ENCODE data around the gene FTH1. TPM values are rescaled to one million over a fixed set of nuclear protein-coding genes. Genes with fewer than 3 reads are reported as not detected.
A peak's percentile ranks its signal among the peaks of the same experiment; 100 is the strongest.

The FTH1 gene
- total RNA-seq, 1 donor from 2014 or later, result 938 TPM

- peak; percentile 33 for DNase-seq (ENCODE audit: low spot score)
- no peak for ATAC-seq
Observed at GRCh38 chr11:61950035-61950547, 17.3 kb downstream of the FTH1 start, which contains the start of gene BEST1. BEST1 (plus strand) TSS chr11:61950351; CDS start chr11:61951807, 1,456 bp downstream.

- DNase-seq (ENCODE audit: low spot score), result peak; percentile 49
- peak; percentile 41 for ATAC-seq
Observed at GRCh38 chr11:61949169-61950034, 18.0 kb downstream of the FTH1 start.

- DNase-seq (ENCODE audit: low spot score) (no peak), ATAC-seq (no peak)
Observed at GRCh38 chr11:61948505-61948904, 18.9 kb downstream of the FTH1 start.

- peak; percentile 84 for DNase-seq (ENCODE audit: low spot score)
- ATAC-seq, result peak; percentile 97
Observed at GRCh38 chr11:61947486-61948210, 19.8 kb downstream of the FTH1 start.

- no peak for DNase-seq (ENCODE audit: low spot score)
- ATAC-seq, result no peak
Observed at GRCh38 chr11:61946894-61947293, 20.5 kb downstream of the FTH1 start.

GRCh38 chr11:61945191-61945590 lies 22.2 kb downstream of the FTH1 start:
- ATAC-seq (no peak), DNase-seq (ENCODE audit: low spot score) (peak; percentile 38)

- no peak for DNase-seq (ENCODE audit: low spot score)
- ATAC-seq, result no peak
Observed at GRCh38 chr11:61940466-61940865, 27.0 kb downstream of the FTH1 start.

- DNase-seq (ENCODE audit: low spot score) (no peak), ATAC-seq (no peak)
Observed at GRCh38 chr11:61935861-61936260, 31.6 kb downstream of the FTH1 start.

GRCh38 chr11:61930933-61931332 lies 36.5 kb downstream of the FTH1 start:
- DNase-seq (ENCODE audit: low spot score) (no peak), ATAC-seq (no peak)

- DNase-seq (ENCODE audit: low spot score), result no peak
- ATAC-seq, result no peak
Observed at GRCh38 chr11:61928606-61929005, 38.8 kb downstream of the FTH1 start.

- no peak for ATAC-seq
Observed at GRCh38 chr11:61927501-61927900, 39.9 kb downstream of the FTH1 start.

GRCh38 chr11:61926235-61926634 lies 41.2 kb downstream of the FTH1 start:
- DNase-seq (ENCODE audit: low spot score) (no peak), ATAC-seq (no peak)

More at GRCh38 chr11:61927501-61927900, 39.9 kb downstream of the FTH1 start:
- DNase-seq (ENCODE audit: low spot score), result no peak

- ATAC-seq, result no peak
- DNase-seq (ENCODE audit: low spot score), result no peak
Observed at GRCh38 chr11:61925736-61926135, 41.7 kb downstream of the FTH1 start.

- peak; percentile 14 for ATAC-seq
Observed at GRCh38 chr11:61924064-61924455, 43.4 kb downstream of the FTH1 start.

GRCh38 chr11:61923166-61924063 lies 44.0 kb downstream of the FTH1 start:
- ATAC-seq, result peak; percentile 70
- DNase-seq (ENCODE audit: low spot score), result peak; percentile 52

More at GRCh38 chr11:61924064-61924455, 43.4 kb downstream of the FTH1 start:
- no peak for DNase-seq (ENCODE audit: low spot score)

GRCh38 chr11:61922539-61922938 lies 44.9 kb downstream of the FTH1 start:
- peak; percentile 51 for ATAC-seq

GRCh38 chr11:61921446-61921845 lies 46.0 kb downstream of the FTH1 start:
- no peak for ATAC-seq
- no peak for DNase-seq (ENCODE audit: low spot score)

More at GRCh38 chr11:61922539-61922938, 44.9 kb downstream of the FTH1 start:
- DNase-seq (ENCODE audit: low spot score), result peak; percentile 48

- peak; percentile 41 for DNase-seq (ENCODE audit: low spot score)
- ATAC-seq, result no peak
Observed at GRCh38 chr11:61919705-61920631, 47.5 kb downstream of the FTH1 start.

GRCh38 chr11:61918938-61919704 lies 48.3 kb downstream of the FTH1 start:
- no peak for ATAC-seq
- DNase-seq (ENCODE audit: low spot score), result no peak
